ENCODE results near the gene MEIG1.
"Not testable (repeated sequence)": the region's sequence is repeated elsewhere in the genome, so short reads cannot be mapped to it uniquely, and the experiment has no call there.

DNA sequence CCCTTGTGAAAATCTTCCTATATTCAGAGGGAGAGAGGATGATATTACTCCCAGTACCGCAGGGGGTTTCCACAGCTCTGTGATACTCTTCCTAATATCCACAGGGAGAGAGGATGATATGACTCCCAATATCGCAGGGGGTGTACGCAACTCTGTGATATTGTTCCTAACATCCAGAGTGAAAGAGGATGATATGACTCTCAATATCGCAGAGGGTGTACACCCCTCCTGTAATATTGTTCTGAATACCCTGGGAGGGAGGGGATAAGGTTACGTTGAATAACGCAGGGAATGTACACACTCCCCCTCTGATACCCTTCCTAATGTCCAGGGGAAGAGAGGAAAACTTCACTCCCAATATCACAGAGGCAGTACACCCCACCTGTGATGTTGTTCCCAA is 30.4 kb downstream of the MEIG1 start:
- not testable (repeated sequence) for TF ChIP-seq CTCF (IDR thresholded peaks at IDR 0.05; ENCODE audit: insufficient read depth, low read depth, low read length); EZH2 (IDR thresholded peaks at IDR 0.05; ENCODE audit: insufficient read depth, low read length)
